ENCODE results near the gene TMEM259.

TMEM259 gene

GRCh38 chr19:1017115-1017905 is 3.6 kb downstream of the TMEM259 start:
- DNase-seq (ENCODE audit: low read depth in 2 of 2): no peak

GRCh38 chr19:1016647-1017114 is 4.2 kb downstream of the TMEM259 start:
- no peak for DNase-seq (ENCODE audit: low read depth in 2 of 2)

- DNase-seq (ENCODE audit: low read depth in 2 of 2): no peak
Measured at GRCh38 chr19:1015782-1016646, 4.9 kb downstream of the TMEM259 start.

- DNase-seq (ENCODE audit: low read depth in 2 of 2): no peak
Measured at GRCh38 chr19:1015061-1015781, 5.7 kb downstream of the TMEM259 start.

- DNase-seq (ENCODE audit: low read depth in 2 of 2): no peak
Measured at GRCh38 chr19:1014161-1015060, 6.5 kb downstream of the TMEM259 start.

GRCh38 chr19:1013218-1013617 is 7.7 kb downstream of the TMEM259 start:
- no peak for DNase-seq (ENCODE audit: low read depth in 2 of 2)

GRCh38 chr19:1012334-1012733 is 8.6 kb downstream of the TMEM259 start:
- DNase-seq (ENCODE audit: low read depth in 2 of 2): no peak

- DNase-seq (ENCODE audit: low read depth in 2 of 2): no peak
Measured at GRCh38 chr19:1011831-1012333, 9.0 kb downstream of the TMEM259 start.

GRCh38 chr19:1010586-1011510 is 10.1 kb downstream of the TMEM259 start:
- DNase-seq (ENCODE audit: low read depth in 2 of 2): no peak

- DNase-seq (ENCODE audit: low read depth in 2 of 2): no peak
Measured at GRCh38 chr19:1009981-1010538, 10.9 kb downstream of the TMEM259 start.

- no peak for DNase-seq (ENCODE audit: low read depth in 2 of 2)
Measured at GRCh38 chr19:1009041-1009980, 11.6 kb downstream of the TMEM259 start.

GRCh38 chr19:1008268-1009040 is 12.5 kb downstream of the TMEM259 start:
- DNase-seq (ENCODE audit: low read depth in 2 of 2): no peak

GRCh38 chr19:1007399-1008251 is 13.3 kb downstream of the TMEM259 start:
- no peak for DNase-seq (ENCODE audit: low read depth in 2 of 2)

- no peak for DNase-seq (ENCODE audit: low read depth in 2 of 2)
Measured at GRCh38 chr19:1006711-1007398, 14.1 kb downstream of the TMEM259 start.

GRCh38 chr19:1004803-1005664 is 15.9 kb downstream of the TMEM259 start:
- no peak for DNase-seq (ENCODE audit: low read depth in 2 of 2)
